ENCODE measurements around the gene PTPRN2.

DNA sequence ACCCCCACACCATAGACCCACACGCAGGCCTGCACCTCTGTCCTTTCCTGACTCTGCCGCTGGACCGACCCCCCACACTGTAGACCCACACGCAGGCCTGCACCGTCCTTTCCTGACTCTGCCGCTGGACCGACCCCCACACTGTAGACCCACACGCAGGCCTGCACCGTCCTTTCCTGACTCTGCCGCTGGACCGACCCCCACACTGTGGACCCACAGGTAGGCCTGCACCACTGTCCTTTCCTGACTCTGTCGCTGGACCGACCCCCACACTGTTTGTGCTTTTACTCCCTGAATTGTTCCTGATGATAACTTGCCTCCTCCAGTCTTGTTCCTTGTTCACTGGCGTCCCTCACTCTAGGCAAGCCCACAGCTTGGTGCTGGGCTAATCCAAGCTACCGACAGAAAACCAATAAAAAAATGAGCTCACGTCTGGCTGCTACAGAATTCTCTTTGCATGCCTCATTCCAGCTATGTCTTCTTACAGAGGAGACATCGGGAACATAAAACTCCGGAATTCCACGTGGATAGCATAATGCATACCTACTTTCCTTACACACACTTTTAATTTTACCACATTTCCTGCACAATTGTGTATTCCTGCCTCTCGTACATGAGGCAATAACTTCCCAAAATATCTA, 494.3 kb downstream of the PTPRN2 start:
- TF ChIP-seq, protein P1, sequence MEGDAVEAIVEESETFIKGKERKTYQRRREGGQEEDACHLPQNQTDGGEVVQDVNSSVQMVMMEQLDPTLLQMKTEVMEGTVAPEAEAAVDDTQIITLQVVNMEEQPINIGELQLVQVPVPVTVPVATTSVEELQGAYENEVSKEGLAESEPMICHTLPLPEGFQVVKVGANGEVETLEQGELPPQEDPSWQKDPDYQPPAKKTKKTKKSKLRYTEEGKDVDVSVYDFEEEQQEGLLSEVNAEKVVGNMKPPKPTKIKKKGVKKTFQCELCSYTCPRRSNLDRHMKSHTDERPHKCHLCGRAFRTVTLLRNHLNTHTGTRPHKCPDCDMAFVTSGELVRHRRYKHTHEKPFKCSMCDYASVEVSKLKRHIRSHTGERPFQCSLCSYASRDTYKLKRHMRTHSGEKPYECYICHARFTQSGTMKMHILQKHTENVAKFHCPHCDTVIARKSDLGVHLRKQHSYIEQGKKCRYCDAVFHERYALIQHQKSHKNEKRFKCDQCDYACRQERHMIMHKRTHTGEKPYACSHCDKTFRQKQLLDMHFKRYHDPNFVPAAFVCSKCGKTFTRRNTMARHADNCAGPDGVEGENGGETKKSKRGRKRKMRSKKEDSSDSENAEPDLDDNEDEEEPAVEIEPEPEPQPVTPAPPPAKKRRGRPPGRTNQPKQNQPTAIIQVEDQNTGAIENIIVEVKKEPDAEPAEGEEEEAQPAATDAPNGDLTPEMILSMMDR (IDR thresholded peaks at IDR 0.05) = no peak
- no peak for TF ChIP-seq POLR2AphosphoS5 (IDR thresholded peaks at IDR 0.05; ENCODE audit: low read depth, low read length)
